ENCODE results near the gene FAM53B.

GRCh38 chr10:124727361-124727960 lies 16.7 kb downstream of the FAM53B start:
- TF ChIP-seq CTCF (IDR thresholded peaks at IDR 0.05 in 4 of 5, conservative IDR thresholded peaks at IDR 0.05 in 1 of 5) (no peak), POLR2A (IDR thresholded peaks at IDR 0.05) (no peak)

Data from gastrocnemius medialis (tissue), 4 donors.